Ishikawa (cell line): ENCODE results near the gene SNX27.
A peak's percentile ranks its signal among the peaks of the same experiment; 100 is the strongest.

Experiments
- CEBPB ChIP-seq: IDR thresholded peaks from 2 replicates; pipeline ENCODE4 v1.6.1; 2012
- CREB1 ChIP-seq: IDR thresholded peaks from 2 replicates; pipeline ENCODE4 v1.6.1; 2012; ENCODE audit warnings: low read depth
- EGR1 ChIP-seq: IDR thresholded peaks from 2 replicates; pipeline ENCODE4 v1.6.1; 2012
- EP300 ChIP-seq: IDR thresholded peaks from 2 replicates; pipeline ENCODE4 v1.6.1; 2012; ENCODE audit warnings: borderline replicate concordance
- FOXM1 ChIP-seq: IDR thresholded peaks from 2 replicates; pipeline ENCODE4 v1.6.1; 2012; ENCODE audit warnings: low read depth, borderline replicate concordance
- NFIC ChIP-seq: IDR thresholded peaks from 2 replicates; pipeline ENCODE4 v1.6.1; 2012
- RAD21 ChIP-seq: IDR thresholded peaks from 2 replicates; pipeline ENCODE4 v1.6.1; 2012; ENCODE audit warnings: low read depth
- REST ChIP-seq: IDR thresholded peaks from 2 replicates; pipeline ENCODE4 v1.6.1; 2012; ENCODE audit warnings: low read depth, mild to moderate bottlenecking
- TAF1 ChIP-seq: IDR thresholded peaks from 2 replicates; pipeline ENCODE4 v1.6.1; 2012; ENCODE audit warnings: low read depth, mild to moderate bottlenecking
- TCF12 ChIP-seq: IDR thresholded peaks from 2 replicates; pipeline ENCODE4 v1.6.1; 2012; ENCODE audit warnings: low read depth
- TEAD4 ChIP-seq: IDR thresholded peaks from 2 replicates; pipeline ENCODE4 v1.6.1; 2012
- USF1 ChIP-seq: IDR thresholded peaks from 2 replicates; pipeline ENCODE4 v1.6.1; 2012
- YY1 ChIP-seq: IDR thresholded peaks from 2 replicates; pipeline ENCODE4 v1.6.1; 2012; ENCODE audit warnings: low read depth
- ZBTB7A ChIP-seq: IDR thresholded peaks from 2 replicates; pipeline ENCODE4 v1.6.1; 2012; ENCODE audit warnings: low read depth
- TF ChIP-seq, protein P1 (sequence below): IDR thresholded peaks from 2 replicates; pipeline ENCODE4 v1.6.1; 2012

Gene SNX27

GRCh38 chr1:151715726-151716404, 104.0 kb downstream of the SNX27 start:
- no peak for TF ChIP-seq CEBPB
- TF ChIP-seq, protein P1, sequence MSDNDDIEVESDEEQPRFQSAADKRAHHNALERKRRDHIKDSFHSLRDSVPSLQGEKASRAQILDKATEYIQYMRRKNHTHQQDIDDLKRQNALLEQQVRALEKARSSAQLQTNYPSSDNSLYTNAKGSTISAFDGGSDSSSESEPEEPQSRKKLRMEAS = no peak
- no peak for TF ChIP-seq USF1
- TF ChIP-seq REST = no peak
- no peak for TF ChIP-seq YY1
- no peak for TF ChIP-seq ZBTB7A
- no peak for TF ChIP-seq CREB1
- no peak for TF ChIP-seq RAD21
- TF ChIP-seq NFIC = no peak
- TF ChIP-seq EGR1 = no peak
- no peak for TF ChIP-seq TAF1
- no peak for TF ChIP-seq TCF12

DNA sequence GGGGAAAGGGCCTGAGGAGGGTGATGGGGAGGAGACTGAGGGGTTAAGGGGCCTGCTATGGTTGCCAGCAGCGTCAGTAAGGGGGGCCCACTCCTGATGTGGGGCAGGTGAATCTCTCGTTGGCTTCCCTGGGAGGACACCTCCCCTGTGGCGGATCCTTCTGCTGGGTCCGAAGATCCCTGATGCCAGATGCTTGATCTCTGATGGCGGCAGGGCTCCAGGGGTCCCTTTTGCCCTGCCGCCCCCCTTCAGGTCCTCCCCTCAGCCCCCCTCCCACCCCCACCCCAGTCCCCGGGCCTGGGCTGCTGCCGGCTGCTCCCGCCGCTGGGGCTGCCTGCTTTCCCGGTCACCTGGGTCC, 104.5 kb downstream of the SNX27 start:
- no peak for TF ChIP-seq RAD21

- TF ChIP-seq USF1 = no peak
- TF ChIP-seq REST = peak; percentile 97
- TF ChIP-seq RAD21 = no peak
- TF ChIP-seq TEAD4 = no peak
- TF ChIP-seq ZBTB7A = no peak
- TF ChIP-seq, protein P1 = no peak
- 0 out of 2 replicates have a peak, but pooled peaks have one; percentile 28 for TF ChIP-seq EGR1
- TF ChIP-seq TAF1 = no peak
- TF ChIP-seq CEBPB = peak; percentile 6; the same call in 1 of the 2 replicates
- TF ChIP-seq FOXM1 = no peak
- peak; percentile 35; the same call in 1 of the 2 replicates for TF ChIP-seq CREB1
- no peak for TF ChIP-seq EP300
- no peak for TF ChIP-seq TCF12
- peak; percentile 79 for TF ChIP-seq YY1
- no peak for TF ChIP-seq NFIC
Observed at GRCh38 chr1:151716771-151717631, 105.2 kb downstream of the SNX27 start, which contains the start of gene CELF3. Gene CELF3, minus strand, starts transcription at chr1:151716803. Its CDS starts 783 bp downstream, at chr1:151716020.

DNA sequence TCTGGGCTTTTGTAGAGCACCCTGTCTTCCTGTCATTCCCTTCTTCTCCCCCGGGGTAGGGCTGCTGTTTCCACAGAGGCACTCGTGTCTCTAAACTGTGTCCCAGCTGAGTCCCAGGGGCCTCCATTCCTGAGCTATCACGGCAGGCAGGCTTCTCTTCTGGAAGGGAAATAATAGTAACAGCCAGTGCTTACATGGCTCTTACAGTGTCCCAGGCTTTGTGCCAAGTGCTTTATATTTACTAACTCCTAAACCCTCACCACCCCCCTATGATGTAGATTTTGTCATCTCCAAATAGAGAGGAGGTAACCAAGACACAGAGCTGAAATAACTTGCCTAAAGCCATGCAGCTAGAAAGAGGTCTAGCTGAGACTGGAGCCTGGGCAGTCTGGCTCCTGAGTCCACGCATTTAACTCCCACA, 106.2 kb downstream of the SNX27 start:
- TF ChIP-seq EGR1 (no peak), EP300 (no peak), CEBPB (no peak), TCF12 (no peak), NFIC (no peak), FOXM1 (no peak), YY1 (no peak), ZBTB7A (no peak), RAD21 (no peak), USF1 (no peak)

DNA sequence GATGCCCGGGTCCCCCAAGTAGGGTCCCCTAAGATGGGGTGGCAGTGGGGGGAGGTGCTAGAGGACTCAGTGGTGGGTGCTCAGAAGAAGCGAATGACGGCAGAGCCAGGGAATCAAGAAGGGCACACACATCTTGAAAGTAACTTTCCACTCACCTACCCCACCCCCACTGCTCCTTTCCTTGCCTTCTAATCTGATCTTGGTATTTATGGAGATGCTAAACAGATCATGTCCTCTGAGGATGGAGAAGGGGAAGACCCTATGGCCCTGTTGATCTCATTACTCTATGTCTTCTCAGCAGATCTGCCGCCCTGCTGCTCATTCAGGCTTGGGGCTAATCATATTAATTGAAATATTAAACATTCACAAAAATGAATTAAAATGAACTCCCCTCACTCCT, 106.8 kb downstream of the SNX27 start:
- TF ChIP-seq EGR1 (no peak), TEAD4 (no peak), TCF12 (no peak), EP300 (no peak), CEBPB (no peak), FOXM1 (no peak), USF1 (no peak), CREB1 (no peak), REST (no peak), ZBTB7A (no peak), TAF1 (no peak), RAD21 (no peak)
- TF ChIP-seq, protein P1 = no peak
